Right lobe of liver (tissue), 6 donors: Measurements from ENCODE around the gene DTX1. TPM values are rescaled to one million over a fixed set of nuclear protein-coding genes. Genes with fewer than 3 reads are reported as not detected.

Experiments used
- ATAC-seq, 4 donors: fragments of 200-7000 bp; cut with Tn5 transposase; one replicate each; pipeline ENCODE4 v1.9.1; 2020; ENCODE audit warnings: mild to moderate bottlenecking in 4 of 4, moderate library complexity in 4 of 4
- DNase-seq, 3 donors: peaks; one replicate each; pipeline ENCODE4 v3.0.0-alpha.2; 2020
- H3K27ac ChIP-seq, 3 donors: fragments of 200-600 bp; one replicate each; pipeline ENCODE4 v1.8.0; 2022
- H3K27me3 ChIP-seq, 2 donors: fragments of 200-600 bp; one replicate each; pipeline ENCODE4 v1.8.0; 2022
- H3K36me3 ChIP-seq, 4 donors: fragments of 200-600 bp; sonication (generic) in 1 of 4; one replicate each; pipeline versions ENCODE4 v1.5.1 to v1.8.0; 2017 to 2022; ENCODE audit warnings: control low read depth in 1 of 4
- H3K4me1 ChIP-seq, 4 donors: fragments of 200-600 bp; sonication (generic) in 1 of 4; one replicate each; pipeline versions ENCODE4 v1.5.1 to v1.8.0; 2017 to 2022; ENCODE audit warnings: control low read depth in 1 of 4
- H3K4me3 ChIP-seq, 3 donors: fragments of 200-600 bp; one replicate each; pipeline ENCODE4 v1.8.0; 2022
- H3K9me3 ChIP-seq, 4 donors: fragments of 200-600 bp; sonication (generic) in 1 of 4; one replicate each; pipeline versions ENCODE4 v1.5.1 to v1.8.0; 2017 to 2022; ENCODE audit warnings: control low read depth in 1 of 4
- CTCF ChIP-seq, 4 donors: fragments of 200-600 bp in 3 of 4; fragments of 450-650 bp in 1 of 4; IDR thresholded peaks; one replicate each; pipeline versions ENCODE4 v1.5.1 to v1.8.0; 2016 to 2022; ENCODE audit warnings: antibody characterized with exemption in 4 of 4, mild to moderate bottlenecking in 2 of 4
- POLR2A ChIP-seq: fragments of 450-650 bp; IDR thresholded peaks from one replicate; pipeline ENCODE4 v1.6.1; 2017; ENCODE audit warnings: antibody characterized with exemption, mild to moderate bottlenecking
- WGBS: methylation state at CpG from one replicate; pipeline ENCODE4 v1.1.6; 2018; ENCODE audit warnings: low coverage, low lambda C conversion rate; ENCODE audit not compliant: insufficient coverage; ENCODE audit errors: missing lambda C conversion rate; 5-methylcytosine and 5-hydroxymethylcytosine counted together
- intact Hi-C, 2 donors: fragments of 100-400 bp; cut with DNase I; formaldehyde crosslinking; loops; one replicate each; pipeline versions ENCODE4 v1.11.2 to v1.14.1; 2022
- total RNA-seq, 6 experiments: library from RNA; depleted of rRNA in 2 of 6; stranded (reverse); fragments of >200 nt in 2 of 6; fragmentation: NEBNext Ultra II Directional in 3 of 6; extraction: Animal tissue kit (Norgen Biotek cat#: 25700) in 3 of 6; gene quantifications; one replicate each; pipeline versions ENCODE4 v1.1.0 to v1.2.4, GENCODE V29; 2016 to 2023
- donor health status: DM: no; HTN: yes; CAD: no.
- donor health status: DM: no; HTN: no; CAD: no.
- donor health status: DM: no; HTN: no; CAD: no.
- donor health status: DM: no; HTN: yes; CAD: no.
- donor health status: DM: no; HTN: yes; CAD: no.

DTX1 gene
- total RNA-seq, 6 experiments from 2014 or later, result 1.4 to 51.2 (median 20.0) TPM

- no peak for ATAC-seq
- DNase-seq, result peak in 1 of 3 donors; percentile 7
- Histone ChIP-seq H3K27ac (no peak overlapping the region), H3K4me3 (no peak overlapping the region), H3K9me3 (no peaks in the 10 kb centered on the region), H3K27me3 (no peaks in the 10 kb centered on the region), H3K36me3 (no peaks in the 10 kb centered on the region), H3K4me1 (peaks cover 0 to 35% (median 14%) of the 10 kb centered on the region in 4 donors)
- WGBS, result no CpG with 5 or more reads among the region's 3 CpGs
- intact Hi-C loops, result no loop called here
- TF ChIP-seq CTCF (IDR thresholded peaks at IDR 0.05) (no peak), POLR2A (no peak)
These were observed 17.1 kb downstream of the DTX1 start for GRCh38 chr12:113073586-113073985.

- H3K27ac ChIP-seq, result no peak overlapping the region
- no peaks in the 10 kb centered on the region for H3K27me3 ChIP-seq
- peaks cover 0 to 31% (median 14%) of the 10 kb centered on the region in 4 donors for H3K4me1 ChIP-seq
- H3K36me3 ChIP-seq, result no peaks in the 10 kb centered on the region
- no peak for ATAC-seq
- no peak overlapping the region for H3K4me3 ChIP-seq
- WGBS, result 75% methylated on average over 3 of the region's 6 CpGs
- no peaks in the 10 kb centered on the region for H3K9me3 ChIP-seq
- intact Hi-C loops, result no loop called here
- TF ChIP-seq CTCF (IDR thresholded peaks at IDR 0.05) (no peak), POLR2A (no peak)
- peak in 1 of 3 donors; percentile 17 for DNase-seq
These were observed 18.7 kb downstream of the DTX1 start for GRCh38 chr12:113075137-113075683.

DNA sequence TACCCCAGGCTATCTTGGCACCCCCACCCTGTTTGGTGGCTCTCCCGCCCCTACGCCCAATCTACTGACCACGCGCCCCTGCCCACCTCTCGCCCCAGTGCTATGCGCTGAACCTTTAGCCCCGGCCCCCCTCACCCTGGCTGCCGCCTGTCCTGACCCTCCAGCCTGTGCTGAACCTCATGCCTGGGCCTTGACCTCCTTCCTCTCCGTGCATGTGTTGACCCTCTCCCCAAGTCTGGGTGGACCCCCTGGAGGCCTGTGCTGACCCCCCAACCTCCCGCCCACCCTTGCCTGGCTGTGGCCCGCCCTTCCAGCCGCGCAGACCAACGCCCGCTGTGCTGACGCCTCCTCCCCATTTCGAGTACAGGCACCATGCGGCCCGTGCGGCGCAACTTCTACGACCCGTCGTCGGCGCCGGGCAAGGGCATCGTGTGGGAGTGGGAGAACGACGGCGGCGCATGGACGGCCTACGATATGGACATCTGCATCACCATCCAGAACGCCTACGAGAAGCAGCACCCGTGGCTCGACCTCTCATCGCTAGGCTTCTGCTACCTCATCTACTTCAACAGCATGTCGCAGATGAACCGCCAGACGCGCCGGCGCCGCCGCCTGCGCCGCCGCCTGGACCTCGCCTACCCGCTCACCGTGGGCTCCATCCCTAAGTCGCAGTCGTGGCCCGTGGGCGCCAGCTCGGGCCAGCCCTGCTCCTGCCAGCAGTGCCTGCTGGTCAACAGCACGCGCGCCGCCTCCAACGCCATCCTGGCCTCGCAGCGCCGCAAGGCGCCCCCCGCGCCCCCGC is 20.7 kb downstream of the DTX1 start:
- no peak overlapping the region for H3K4me3 ChIP-seq
- WGBS, result 53% methylated on average over 24 of the region's 70 CpGs
- no peak for DNase-seq

DNA sequence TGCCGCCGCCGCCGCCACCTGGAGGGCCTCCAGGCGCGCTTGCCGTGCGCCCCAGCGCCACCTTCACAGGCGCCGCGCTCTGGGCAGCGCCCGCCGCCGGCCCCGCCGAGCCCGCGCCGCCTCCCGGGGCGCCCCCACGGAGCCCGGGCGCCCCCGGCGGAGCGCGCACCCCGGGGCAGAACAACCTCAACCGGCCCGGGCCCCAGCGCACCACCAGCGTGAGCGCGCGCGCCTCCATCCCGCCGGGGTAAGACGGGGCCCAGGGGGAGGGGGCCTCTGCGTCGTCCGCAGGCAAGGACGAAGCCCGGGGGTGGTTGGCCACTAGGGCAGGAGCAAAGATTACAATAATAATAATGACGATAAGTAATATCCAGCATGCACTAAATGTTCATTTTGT is 21.3 kb downstream of the DTX1 start:
- peak in 1 of 3 donors; percentile 10 for DNase-seq
- intact Hi-C loops, result no loop called here

More for the DNA sequence above, 20.7 kb downstream of the DTX1 start:
- intact Hi-C loops, result no loop called here
- Histone ChIP-seq H3K9me3 (no peaks in the 10 kb centered on the region), H3K4me1 (peaks cover 0 to 11% (median 4%) of the 10 kb centered on the region in 4 donors), H3K27ac (no peak overlapping the region), H3K27me3 (no peaks in the 10 kb centered on the region), H3K36me3 (no peaks in the 10 kb centered on the region)
- no peak for ATAC-seq
- no peak for TF ChIP-seq POLR2A
- TF ChIP-seq CTCF (IDR thresholded peaks at IDR 0.05), result no peak

More for the DNA sequence above, 21.3 kb downstream of the DTX1 start:
- Histone ChIP-seq H3K27ac (no peak overlapping the region), H3K27me3 (no peaks in the 10 kb centered on the region), H3K9me3 (no peaks in the 10 kb centered on the region), H3K36me3 (no peaks in the 10 kb centered on the region), H3K4me3 (no peak overlapping the region), H3K4me1 (peaks cover 0 to 5% (median 1%) of the 10 kb centered on the region in 4 donors)
- no peak for ATAC-seq
- TF ChIP-seq CTCF (IDR thresholded peaks at IDR 0.05), result no peak
- no peak for TF ChIP-seq POLR2A
- 54% methylated on average over 9 of the region's 48 CpGs for WGBS
